ENCODE data around the gene PRRC2C.

The PRRC2C gene

DNA sequence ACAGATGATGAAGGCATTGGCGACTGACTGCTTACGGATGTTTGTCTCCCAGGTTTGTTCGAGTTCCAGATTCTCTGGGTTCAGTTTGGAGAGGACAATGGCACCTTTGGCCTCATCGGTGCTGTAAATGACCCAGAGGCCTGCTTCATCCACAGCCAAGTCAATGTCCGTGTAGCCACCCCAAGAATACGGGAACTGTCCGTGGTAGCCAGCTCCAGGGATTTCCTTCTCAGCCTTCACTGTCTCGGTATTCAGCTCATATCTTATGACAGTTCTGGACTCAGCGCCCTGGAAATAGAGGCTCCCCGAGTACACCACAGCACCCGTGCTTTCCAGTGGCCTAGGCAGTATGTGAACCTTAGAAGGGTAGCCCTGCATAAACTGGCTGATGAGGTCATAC is 150.8 kb downstream of the PRRC2C start:
- DNase-seq (ENCODE audit: low read depth in 3 of 3), result no peak

DNA sequence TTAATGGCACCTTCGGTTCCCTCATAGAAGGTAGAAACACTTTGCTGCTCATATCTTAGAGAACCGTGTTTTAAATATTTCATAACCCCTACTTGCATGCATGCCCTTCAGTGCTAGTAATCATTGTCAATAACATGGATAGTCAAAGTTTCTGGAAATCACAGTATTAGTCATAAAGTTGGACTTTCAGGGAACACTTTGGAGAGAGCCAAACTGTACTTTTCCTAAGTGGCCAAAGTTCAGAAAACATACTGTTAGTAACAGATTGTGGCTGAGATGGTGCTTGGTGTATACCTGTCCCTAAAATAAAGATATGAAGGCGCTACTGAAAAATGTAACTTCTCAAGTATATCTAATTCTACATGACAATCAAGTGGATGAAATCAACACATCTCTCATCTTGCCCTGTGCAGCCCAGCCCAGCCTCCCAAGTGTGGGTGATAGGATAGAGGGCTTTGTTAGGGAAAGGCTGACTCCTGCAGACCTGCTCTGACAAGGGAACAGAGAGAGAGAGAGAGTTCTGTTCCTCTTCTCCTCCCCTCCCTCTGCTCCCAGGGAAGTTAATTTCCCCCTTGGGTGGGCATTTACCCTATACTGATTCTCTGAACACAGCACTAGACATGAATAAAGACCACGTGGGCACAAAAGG is 152.7 kb downstream of the PRRC2C start:
- no peak for DNase-seq (ENCODE audit: low read depth in 3 of 3)

DNA sequence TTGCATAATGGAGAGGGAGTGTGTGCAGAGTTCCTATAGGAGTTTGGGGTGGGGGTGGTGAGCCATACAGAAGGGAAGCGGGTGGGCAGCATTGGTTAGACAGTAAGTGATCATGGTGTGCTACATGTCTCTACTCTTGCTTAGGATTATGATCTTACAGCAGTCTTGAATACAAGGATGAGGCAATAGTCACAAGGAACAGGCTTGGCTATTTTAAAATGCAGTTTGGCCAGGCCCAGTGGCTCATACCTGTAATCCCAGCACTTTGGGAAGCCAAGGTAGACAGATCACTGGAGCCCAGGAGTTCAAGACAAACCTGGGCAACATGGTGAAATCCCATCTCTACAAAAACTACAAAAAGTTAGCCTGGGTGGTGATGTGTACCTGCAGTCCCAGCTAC is 154.9 kb downstream of the PRRC2C start:
- DNase-seq (ENCODE audit: low read depth in 3 of 3), result no peak

DNA sequence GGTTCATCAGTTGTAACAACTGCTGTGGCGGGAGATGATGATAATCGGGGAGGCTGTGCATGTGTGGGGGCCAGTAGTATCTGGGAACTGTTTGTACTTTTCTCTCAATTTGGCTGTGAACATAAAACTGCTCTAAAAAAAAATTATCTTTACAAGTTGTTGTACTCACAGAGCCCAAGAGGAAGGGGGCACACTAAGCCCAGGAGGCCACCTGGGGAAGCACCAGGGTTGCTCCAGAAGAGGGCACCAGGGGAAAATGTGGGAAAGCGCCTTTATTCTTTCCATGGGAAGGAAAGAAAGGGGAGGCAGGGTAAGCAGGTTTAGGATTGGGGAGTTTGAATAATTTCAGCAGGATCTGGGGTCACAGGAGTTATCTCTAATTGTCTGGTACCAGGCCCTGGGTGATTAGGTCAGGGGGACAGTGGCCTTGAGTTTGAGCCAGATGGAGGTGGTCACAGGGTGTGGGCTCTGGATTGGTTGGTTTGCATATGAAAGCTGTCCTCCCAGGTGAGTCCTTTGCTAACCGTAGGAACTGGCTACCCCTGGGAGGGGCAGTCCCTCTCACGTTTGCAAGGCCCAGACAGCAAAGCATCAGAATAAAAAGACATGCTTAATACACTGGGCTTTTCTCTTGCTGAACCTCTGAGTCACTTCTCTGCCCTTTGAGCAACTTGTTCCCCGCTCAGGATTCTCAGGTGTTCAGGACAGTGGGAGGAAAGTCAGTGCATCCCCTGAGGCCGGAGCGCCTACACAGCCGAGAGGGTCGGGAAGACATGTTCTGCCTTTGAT is 155.9 kb downstream of the PRRC2C start:
- DNase-seq (ENCODE audit: low read depth in 3 of 3), result no peak

DNA sequence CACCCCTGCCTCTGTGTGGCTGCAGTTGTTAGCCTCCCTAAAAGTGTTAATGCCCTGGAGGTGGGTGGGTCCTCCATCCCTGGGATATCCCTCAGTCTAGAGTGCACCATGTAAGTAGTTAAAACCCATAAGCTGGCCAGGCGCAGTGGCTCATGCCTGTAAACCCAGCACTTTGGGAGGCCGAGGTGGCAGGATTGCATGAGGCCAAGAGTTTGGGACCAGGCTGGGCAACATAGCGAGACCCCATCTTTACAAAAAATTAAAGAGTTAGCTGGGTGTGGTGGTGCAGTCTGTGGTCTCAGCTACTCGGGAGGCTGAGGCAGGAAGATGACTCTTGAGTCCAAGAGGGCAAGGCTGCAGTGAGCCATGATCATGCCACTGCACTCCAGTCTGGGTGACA is 156.9 kb downstream of the PRRC2C start:
- no peak for DNase-seq (ENCODE audit: low read depth in 3 of 3)
